Activated naive CD8-positive, alpha-beta T cell treated with anti-CD3 and anti-CD28 coated beads, Interleukin-2, amount 50 U/mL, for 24 hours (primary cell): ENCODE data around the gene BBS12.

ENCODE experiments used
- ATAC-seq: fragments of 150-1000 bp; cut with Tn5 transposase; one replicate; pipeline ENCODE4 v1.10.0; 2021
- DNase-seq: peaks from one replicate; pipeline ENCODE4 v3.0.0; 2021
- H3K27ac Mint-ChIP-seq: one replicate; pipeline ENCODE4 v1.8.0; 2021; ENCODE audit warnings: mild to moderate bottlenecking, mixed read lengths
- H3K27me3 Mint-ChIP-seq: one replicate; pipeline ENCODE4 v1.8.0; 2021; ENCODE audit warnings: mixed read lengths
- H3K36me3 Mint-ChIP-seq: one replicate; pipeline ENCODE4 v1.8.0; 2021; ENCODE audit warnings: low read depth, mixed read lengths
- H3K4me1 Mint-ChIP-seq: one replicate; pipeline ENCODE4 v1.8.0; 2021; ENCODE audit warnings: mixed read lengths
- H3K4me3 Mint-ChIP-seq: one replicate; pipeline ENCODE4 v1.8.0; 2021; ENCODE audit warnings: mild to moderate bottlenecking, moderate library complexity, mixed read lengths
- H3K9me3 Mint-ChIP-seq: one replicate; pipeline ENCODE4 v1.8.0; 2021; ENCODE audit warnings: mixed read lengths

BBS12 gene

DNA sequence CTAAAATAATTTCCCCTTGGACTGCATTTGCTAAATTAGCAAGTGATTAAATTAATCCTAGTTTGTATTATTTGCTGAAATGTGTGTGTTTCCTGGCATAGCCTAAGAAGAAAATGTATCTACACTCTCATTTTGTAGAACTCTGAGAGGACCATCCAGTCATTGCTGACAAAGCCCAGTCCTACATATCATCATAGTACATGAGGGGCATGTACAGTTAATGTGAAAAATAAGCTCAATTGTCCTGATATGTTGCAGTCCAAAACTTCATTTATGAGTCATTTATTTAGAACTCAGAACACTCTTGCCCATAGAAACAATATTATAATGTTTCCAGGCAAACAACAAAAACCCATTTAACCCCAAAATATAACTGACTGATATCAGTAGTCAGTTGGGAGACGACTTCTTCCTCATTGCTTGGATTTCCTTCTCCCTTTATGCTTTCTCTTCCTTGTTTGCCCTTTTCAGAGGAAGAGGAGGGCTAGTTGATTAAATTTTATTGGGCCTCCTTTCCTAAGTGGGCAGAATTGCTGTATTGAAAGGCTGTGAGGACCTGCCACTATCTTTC lies 26.9 kb upstream of the BBS12 start:
- Mint-ChIP-seq H3K36me3 (no peaks in the 10 kb centered on the region), H3K4me1 (peaks cover 49% of the 10 kb centered on the region), H3K27ac (peak overlapping the region; percentile 20), H3K9me3 (peaks cover under 1% of the 10 kb centered on the region), H3K27me3 (peaks cover 15% of the 10 kb centered on the region), H3K4me3 (no peak overlapping the region)
- DNase-seq (no peak), ATAC-seq (peak; percentile 30)

DNA sequence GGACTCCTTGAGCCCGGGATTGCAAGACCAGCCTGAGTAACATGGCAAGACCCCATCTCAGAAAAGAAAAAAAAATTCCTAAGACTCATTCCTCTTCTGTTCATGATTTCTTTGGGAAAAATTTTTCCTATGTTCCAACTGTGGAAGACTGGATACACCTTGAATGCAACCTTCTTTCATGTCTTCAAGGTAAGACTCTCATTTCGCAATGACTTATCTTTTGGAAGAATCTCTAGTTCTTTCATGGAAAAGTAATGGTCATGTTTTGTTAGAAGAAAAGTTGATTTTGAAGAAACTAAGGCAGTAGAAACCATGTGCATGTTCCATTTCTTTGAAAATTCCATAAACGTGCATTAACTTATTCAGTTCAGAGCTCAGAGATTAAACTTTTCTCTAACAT lies 26.0 kb upstream of the BBS12 start:
- Mint-ChIP-seq H3K27ac (no peak overlapping the region), H3K36me3 (no peaks in the 10 kb centered on the region), H3K4me1 (peaks cover 49% of the 10 kb centered on the region), H3K4me3 (no peak overlapping the region), H3K27me3 (peaks cover 15% of the 10 kb centered on the region), H3K9me3 (no peaks in the 10 kb centered on the region)
- DNase-seq (no peak), ATAC-seq (no peak)

DNA sequence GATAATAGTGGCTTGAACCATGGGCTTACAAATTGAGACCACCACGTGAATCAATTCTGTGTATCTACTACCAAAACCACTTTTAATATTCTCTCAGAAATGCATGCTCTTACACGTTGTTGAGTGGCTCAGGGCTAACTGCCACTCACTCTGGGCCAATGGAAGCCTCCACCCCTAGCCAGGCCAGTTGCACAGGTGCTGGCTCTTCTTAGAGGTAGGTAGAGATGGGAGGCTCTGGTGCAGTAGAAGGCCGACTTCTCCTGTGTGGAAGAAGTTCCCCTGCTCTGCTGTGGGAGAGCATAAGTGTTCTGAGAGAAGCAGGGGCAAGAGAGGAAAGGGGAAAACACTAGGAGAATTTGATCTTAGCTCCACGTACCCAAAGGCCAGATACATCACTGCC lies 25.0 kb upstream of the BBS12 start:
- H3K4me1 Mint-ChIP-seq = peaks cover 55% of the 10 kb centered on the region
- H3K4me3 Mint-ChIP-seq = no peak overlapping the region
- no peak for DNase-seq
- ATAC-seq = no peak
- no peaks in the 10 kb centered on the region for H3K9me3 Mint-ChIP-seq
- peak overlapping the region; percentile 23 for H3K27ac Mint-ChIP-seq
- peaks cover 11% of the 10 kb centered on the region for H3K27me3 Mint-ChIP-seq
- H3K36me3 Mint-ChIP-seq = no peaks in the 10 kb centered on the region

DNA sequence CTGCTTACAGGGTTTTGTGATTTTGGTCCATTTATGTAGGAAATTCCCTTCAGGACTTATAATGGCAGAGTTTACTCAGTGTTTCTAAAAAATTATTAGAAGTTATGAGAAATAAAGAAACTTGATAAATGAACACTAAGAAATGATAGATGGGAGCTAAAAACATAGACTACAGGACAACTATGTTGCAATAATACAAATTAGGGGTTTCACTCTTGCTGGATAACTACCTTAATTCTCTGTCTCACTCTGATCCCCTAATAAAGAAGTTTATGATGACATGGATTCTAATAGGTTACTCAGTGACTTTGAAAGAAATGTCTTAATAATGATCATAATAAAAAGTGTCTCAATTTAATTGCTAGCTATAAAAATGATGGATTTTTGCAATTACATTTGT lies 23.3 kb upstream of the BBS12 start:
- Mint-ChIP-seq H3K27me3 (peaks cover 5% of the 10 kb centered on the region), H3K27ac (no peak overlapping the region)

DNA sequence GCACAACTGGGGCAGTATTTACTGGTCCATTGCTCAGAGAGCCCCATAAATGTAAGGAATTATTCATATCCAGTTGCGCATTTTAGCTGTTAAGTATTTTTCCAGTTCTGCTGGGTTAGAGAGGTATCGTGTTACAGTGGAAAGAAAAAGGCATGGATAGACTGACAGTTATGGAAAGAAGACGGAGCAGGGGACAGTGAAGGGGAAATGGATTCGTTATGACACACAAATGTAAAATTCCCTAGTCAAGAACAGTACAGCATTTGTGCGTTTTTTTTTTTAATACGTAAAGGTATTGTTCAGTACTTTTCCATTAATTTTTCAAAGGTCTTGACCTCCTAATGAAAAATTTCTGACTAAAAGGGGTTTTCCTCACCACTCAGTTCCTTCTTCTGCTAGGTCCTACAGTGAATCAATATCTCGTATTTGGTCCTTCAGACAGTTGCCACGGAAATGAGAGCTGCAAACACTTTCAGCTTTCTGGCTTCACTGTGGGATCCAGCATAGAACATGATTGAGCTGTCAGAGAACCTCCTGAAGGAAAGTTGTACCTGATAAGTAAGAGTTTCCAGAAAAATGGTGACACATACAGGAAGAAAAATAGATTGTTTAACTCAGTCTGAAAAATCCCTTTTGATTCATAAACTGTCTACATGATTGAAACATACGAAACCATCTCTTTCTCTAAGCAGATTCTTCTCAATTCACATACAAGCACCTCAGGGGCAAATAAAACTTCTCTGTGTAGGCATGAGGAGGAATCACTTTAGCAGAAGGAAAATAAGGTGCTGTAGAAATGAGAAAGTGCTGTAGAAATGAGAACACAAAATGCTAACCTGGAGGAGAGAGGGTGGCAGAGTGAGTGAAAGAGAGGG lies 21.8 kb upstream of the BBS12 start:
- H3K36me3 Mint-ChIP-seq = no peaks in the 10 kb centered on the region
- H3K27ac Mint-ChIP-seq = peak overlapping the region; percentile 82
- ATAC-seq = peak; percentile 99
- H3K9me3 Mint-ChIP-seq = no peaks in the 10 kb centered on the region
- H3K4me1 Mint-ChIP-seq = peaks cover 60% of the 10 kb centered on the region
- peak overlapping the region; percentile 35 for H3K4me3 Mint-ChIP-seq
- DNase-seq = no peak
- peaks cover 3% of the 10 kb centered on the region for H3K27me3 Mint-ChIP-seq

More for the DNA sequence above, 23.3 kb upstream of the BBS12 start:
- Mint-ChIP-seq H3K36me3 (no peaks in the 10 kb centered on the region), H3K4me1 (peaks cover 58% of the 10 kb centered on the region), H3K9me3 (no peaks in the 10 kb centered on the region), H3K4me3 (no peak overlapping the region)
- DNase-seq = no peak
- ATAC-seq = no peak

DNA sequence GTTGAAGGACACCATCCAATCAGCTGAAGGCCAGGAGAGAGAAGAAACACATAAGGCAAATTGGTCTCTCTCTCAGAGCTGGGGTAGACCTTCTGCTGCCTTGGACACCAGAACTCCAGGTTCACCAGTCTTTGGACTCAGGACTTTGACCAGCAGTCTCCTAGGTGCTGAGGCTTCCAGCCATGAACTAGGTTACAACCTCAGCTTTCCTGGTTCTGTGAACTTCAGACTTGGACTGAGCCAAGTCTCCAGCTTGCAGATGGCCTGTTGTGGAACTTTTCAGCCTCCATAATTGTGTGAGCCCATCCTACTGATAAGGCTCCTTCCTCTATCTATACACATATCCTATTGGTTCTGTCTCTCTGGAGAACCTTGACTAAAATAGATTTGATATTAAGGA lies 20.6 kb upstream of the BBS12 start:
- Mint-ChIP-seq H3K9me3 (no peaks in the 10 kb centered on the region), H3K36me3 (no peaks in the 10 kb centered on the region), H3K27ac (peak overlapping the region; percentile 82), H3K4me1 (peaks cover 56% of the 10 kb centered on the region), H3K4me3 (no peak overlapping the region), H3K27me3 (peaks cover 3% of the 10 kb centered on the region)
- DNase-seq = no peak
- no peak for ATAC-seq

DNA sequence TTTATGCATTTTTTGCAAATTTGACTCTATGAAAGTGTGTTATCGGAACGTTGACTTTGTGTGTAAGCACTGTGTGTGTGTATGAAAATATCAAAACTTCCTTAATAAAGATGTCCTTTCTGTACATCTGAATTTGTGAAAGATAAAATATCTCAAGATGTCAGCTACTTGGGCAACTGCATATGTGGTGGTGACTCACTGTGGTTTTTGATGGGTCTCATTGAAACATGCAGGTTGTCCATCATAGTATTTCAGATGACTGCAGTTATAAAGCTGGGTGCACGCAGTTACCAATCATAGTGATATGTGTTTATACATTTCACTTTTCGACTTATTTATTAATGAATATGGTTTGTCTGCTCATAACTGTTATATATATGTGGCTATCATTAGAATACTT lies 19.7 kb upstream of the BBS12 start:
- peak; percentile 37 for ATAC-seq
- no peaks in the 10 kb centered on the region for H3K9me3 Mint-ChIP-seq
- DNase-seq = no peak
- H3K27ac Mint-ChIP-seq = peak overlapping the region; percentile 82
- no peaks in the 10 kb centered on the region for H3K36me3 Mint-ChIP-seq
- peaks cover 2% of the 10 kb centered on the region for H3K27me3 Mint-ChIP-seq
- H3K4me3 Mint-ChIP-seq = no peak overlapping the region
- peaks cover 55% of the 10 kb centered on the region for H3K4me1 Mint-ChIP-seq

DNA sequence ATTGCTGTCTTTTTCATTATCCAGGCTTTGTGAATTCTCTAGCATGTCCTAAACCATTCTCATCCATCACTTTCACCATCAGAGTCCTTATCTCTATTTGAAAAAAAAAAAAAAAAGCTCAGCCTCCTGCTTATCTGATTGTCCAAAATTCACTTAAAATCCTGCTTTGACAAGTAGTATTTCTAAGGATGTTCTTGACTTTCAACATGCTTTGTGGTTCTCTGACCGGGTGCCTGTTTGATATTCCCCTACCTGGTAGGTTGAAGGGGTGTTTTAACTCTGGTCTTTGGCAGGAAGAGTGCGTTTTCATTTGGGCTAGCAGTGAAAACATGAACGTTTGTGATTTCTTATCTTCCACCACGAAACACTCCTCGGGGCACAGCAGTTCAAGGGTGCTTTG lies 17.3 kb upstream of the BBS12 start:
- ATAC-seq = no peak
- no peaks in the 10 kb centered on the region for H3K9me3 Mint-ChIP-seq
- H3K36me3 Mint-ChIP-seq = no peaks in the 10 kb centered on the region
- peaks cover 48% of the 10 kb centered on the region for H3K4me1 Mint-ChIP-seq
- H3K27ac Mint-ChIP-seq = no peak overlapping the region
- peaks cover 2% of the 10 kb centered on the region for H3K27me3 Mint-ChIP-seq
- H3K4me3 Mint-ChIP-seq = no peak overlapping the region
- no peak for DNase-seq

DNA sequence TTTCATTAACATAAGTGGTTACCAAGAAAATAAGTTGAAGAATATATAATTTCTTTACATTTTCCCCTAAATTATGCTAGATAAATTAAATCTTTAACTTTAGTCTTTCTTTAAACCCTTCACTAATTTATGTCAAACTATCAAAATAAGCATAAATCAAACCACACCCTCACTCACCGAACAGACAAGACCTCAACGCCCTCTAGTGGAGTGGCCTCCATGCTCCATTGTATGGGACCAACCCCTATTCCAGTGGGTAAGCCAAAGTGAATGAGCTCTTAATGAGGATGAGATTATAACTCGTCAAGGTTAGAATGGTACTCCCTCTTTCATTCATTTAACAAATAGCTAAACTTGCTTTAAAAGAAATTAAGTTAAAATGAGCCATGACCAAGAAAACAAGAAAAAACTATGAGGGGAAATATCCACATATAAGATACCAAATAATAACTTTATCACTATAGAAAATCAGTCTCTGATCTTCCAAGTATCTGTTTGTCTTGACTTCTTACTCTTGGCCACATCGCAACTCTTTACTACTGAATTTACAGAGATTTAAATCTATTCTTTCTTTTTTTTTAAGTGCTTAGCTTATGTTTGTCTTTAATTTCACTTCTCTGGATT lies 15.6 kb upstream of the BBS12 start:
- ATAC-seq = peak; percentile 84
- DNase-seq = peak; percentile 75
- Mint-ChIP-seq H3K27me3 (peaks cover 7% of the 10 kb centered on the region), H3K4me1 (peaks cover 32% of the 10 kb centered on the region), H3K27ac (no peak overlapping the region), H3K4me3 (no peak overlapping the region), H3K36me3 (no peaks in the 10 kb centered on the region), H3K9me3 (no peaks in the 10 kb centered on the region)

DNA sequence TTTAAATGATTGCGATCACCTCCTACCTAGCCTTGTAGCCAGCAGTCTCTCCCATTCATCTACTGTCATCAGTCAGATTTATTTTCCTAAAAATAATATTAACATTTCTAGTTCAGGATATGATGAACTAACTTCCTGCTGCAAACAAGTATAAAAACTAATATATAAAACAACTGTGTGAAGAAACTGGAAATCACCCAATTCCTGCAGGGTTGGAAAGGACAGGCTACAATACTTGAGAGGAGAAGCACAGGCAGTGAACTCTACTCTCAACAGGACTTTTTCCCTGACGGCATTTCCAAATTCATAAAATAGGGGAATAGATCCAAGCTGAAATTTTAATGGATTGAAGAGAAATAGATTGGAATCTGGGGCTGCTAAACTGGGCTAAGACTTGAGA lies 14.2 kb upstream of the BBS12 start:
- H3K4me1 Mint-ChIP-seq = peaks cover 19% of the 10 kb centered on the region
- DNase-seq = no peak
- H3K9me3 Mint-ChIP-seq = no peaks in the 10 kb centered on the region
- H3K4me3 Mint-ChIP-seq = no peak overlapping the region
- peaks cover 9% of the 10 kb centered on the region for H3K27me3 Mint-ChIP-seq
- H3K27ac Mint-ChIP-seq = no peak overlapping the region
- no peaks in the 10 kb centered on the region for H3K36me3 Mint-ChIP-seq
- no peak for ATAC-seq

DNA sequence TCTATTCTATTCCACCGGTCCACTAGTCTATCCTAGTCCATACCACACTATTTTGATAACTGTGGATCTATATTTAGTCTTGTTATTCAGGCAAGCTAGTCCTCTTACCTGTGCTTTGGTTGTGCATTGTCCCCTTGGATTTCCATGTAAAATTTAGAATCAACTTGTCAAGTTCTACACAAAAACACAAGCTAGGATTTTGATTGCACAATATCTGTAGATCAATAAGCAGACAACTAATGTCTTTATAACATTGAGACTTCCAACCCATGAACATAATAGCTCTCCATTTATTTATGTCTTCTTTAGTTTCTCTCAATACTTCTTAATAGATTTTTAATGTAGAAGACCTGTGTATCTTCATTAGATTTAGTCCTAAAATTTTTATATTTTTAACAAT lies 10.2 kb upstream of the BBS12 start:
- ATAC-seq = no peak
- Mint-ChIP-seq H3K27me3 (peaks cover 24% of the 10 kb centered on the region), H3K4me1 (no peaks in the 10 kb centered on the region), H3K9me3 (no peaks in the 10 kb centered on the region), H3K27ac (no peak overlapping the region), H3K4me3 (no peak overlapping the region), H3K36me3 (no peaks in the 10 kb centered on the region)
- no peak for DNase-seq

DNA sequence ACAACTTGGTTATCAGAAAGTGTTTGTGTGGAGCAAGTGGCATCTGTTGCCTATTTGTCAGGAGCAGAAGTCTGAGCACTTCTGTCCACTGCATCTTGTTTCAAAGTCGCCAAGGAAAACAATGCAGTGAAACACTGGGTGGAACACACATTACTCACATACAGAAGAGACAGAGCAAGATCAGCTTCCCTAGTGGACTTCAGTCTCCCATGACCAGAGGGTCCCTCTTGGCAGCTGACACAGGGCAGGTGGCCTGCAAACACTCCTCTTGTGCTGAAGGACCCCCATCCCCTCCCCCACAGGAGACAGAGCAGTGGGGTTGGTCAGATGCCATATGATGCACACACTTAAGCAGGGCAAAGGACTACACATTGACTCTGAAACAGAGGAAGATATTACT lies 3.6 kb upstream of the BBS12 start:
- DNase-seq (no peak), ATAC-seq (no peak)
- Mint-ChIP-seq H3K36me3 (no peaks in the 10 kb centered on the region), H3K4me3 (no peak overlapping the region), H3K9me3 (no peaks in the 10 kb centered on the region), H3K27ac (no peak overlapping the region), H3K4me1 (peaks cover 12% of the 10 kb centered on the region), H3K27me3 (peaks cover 15% of the 10 kb centered on the region)

DNA sequence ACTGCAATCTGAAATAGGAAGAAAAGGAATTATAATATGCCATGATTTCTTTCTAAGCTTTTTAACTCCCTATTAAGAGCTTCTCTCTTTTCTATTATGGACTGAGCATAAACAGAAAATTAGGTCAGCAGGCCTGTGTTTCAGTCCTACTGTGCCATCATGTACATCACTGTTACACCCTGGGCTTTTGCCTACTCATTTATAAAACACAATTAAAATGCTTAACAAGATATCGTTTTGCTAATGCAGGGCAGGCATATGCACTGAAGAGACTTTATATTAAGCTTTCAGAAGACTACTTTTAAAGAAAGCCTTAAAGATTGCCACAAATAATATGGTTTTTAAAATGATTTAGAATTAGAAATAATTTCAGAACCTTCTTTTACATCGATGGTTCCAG lies 828 bp upstream of the BBS12 start:
- ATAC-seq = no peak
- Mint-ChIP-seq H3K27me3 (no peaks in the 10 kb centered on the region), H3K27ac (peak overlapping the region; percentile 88), H3K9me3 (no peaks in the 10 kb centered on the region), H3K4me3 (peak overlapping the region; percentile 94), H3K36me3 (no peaks in the 10 kb centered on the region), H3K4me1 (peaks cover 12% of the 10 kb centered on the region)
- no peak for DNase-seq

DNA sequence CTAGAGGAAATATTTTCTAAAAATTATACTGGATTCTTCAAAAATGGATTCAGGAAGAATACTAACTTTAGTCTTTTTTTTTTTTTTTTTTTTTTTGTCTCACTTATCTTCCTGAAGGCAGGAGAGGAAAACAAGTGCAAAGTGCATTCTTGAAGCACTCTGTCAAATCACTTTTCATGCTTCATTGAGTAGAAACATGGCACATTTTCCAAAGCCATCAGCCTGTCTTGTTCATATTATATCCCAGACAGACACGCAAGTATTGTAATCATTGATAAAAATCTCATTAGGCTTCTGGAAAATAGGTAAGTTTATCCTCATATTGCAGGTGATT lies 1.2 kb downstream of the BBS12 start:
- ATAC-seq (no peak), DNase-seq (no peak)
- no peaks in the 10 kb centered on the region for H3K9me3 Mint-ChIP-seq
- peak overlapping the region; percentile 94 for H3K4me3 Mint-ChIP-seq
- peaks cover 1% of the 10 kb centered on the region for H3K36me3 Mint-ChIP-seq
- no peaks in the 10 kb centered on the region for H3K27me3 Mint-ChIP-seq
- no peak overlapping the region for H3K27ac Mint-ChIP-seq
- peaks cover 12% of the 10 kb centered on the region for H3K4me1 Mint-ChIP-seq

DNA sequence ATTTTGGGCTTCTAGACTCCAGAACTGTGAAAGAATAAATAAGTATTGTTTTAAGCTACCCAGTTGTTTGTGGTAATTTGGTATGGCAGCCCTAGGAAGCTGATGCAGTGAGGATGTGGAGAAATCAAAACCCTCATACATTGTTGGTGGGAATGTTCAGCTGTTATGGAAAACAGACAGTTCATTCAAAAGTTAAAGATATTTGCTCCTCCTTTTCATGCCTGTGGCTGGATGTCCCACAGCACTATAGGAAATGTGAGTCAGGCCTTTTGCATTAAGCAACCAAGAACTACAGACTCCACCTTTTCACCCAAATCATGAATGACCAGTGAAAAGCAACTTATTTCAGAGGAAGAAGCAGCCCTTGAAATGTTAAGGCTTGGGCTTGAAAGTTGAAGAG lies 6.7 kb downstream of the BBS12 start:
- peaks cover 13% of the 10 kb centered on the region for H3K36me3 Mint-ChIP-seq
- H3K9me3 Mint-ChIP-seq = no peaks in the 10 kb centered on the region
- ATAC-seq (no peak), DNase-seq (no peak)
- H3K27ac Mint-ChIP-seq = no peak overlapping the region
- H3K4me3 Mint-ChIP-seq = no peak overlapping the region
- H3K4me1 Mint-ChIP-seq = no peaks in the 10 kb centered on the region
- no peaks in the 10 kb centered on the region for H3K27me3 Mint-ChIP-seq
